GM12873 (cell line): ENCODE data around the gene MYCBPAP.

Source experiments
- CTCF ChIP-seq: IDR thresholded peaks from 2 replicates; pipeline ENCODE4 v1.5.1; 2012; ENCODE audit warnings: low read depth, mild to moderate bottlenecking, moderate library complexity, low read length, control low read depth; ENCODE audit not compliant: insufficient read depth; ENCODE audit errors: missing control alignments

Gene MYCBPAP

DNA sequence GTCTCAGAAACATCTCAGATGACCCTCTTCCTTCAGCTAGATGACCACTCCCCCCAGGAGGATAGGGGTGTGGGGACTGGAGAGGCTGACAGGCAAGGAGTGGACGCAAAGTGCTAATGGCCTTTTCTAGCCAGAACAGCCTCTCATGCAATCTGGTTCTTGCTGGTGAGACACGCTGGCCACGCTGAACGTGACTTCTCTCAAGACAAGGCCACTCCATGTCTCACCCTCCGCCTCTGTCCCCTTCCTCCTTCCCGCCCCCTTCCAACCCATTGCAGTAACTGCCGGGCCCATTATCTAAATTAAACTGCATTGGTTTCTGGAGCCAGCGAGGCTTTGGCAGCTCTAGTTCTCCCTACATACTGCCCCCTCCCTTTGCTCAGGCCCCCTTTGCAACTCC is 61.8 kb downstream of the MYCBPAP start:
- no peak for TF ChIP-seq CTCF

- no peak for TF ChIP-seq CTCF
Measured at GRCh38 chr17:50570528-50570927, 62.3 kb downstream of the MYCBPAP start.

DNA sequence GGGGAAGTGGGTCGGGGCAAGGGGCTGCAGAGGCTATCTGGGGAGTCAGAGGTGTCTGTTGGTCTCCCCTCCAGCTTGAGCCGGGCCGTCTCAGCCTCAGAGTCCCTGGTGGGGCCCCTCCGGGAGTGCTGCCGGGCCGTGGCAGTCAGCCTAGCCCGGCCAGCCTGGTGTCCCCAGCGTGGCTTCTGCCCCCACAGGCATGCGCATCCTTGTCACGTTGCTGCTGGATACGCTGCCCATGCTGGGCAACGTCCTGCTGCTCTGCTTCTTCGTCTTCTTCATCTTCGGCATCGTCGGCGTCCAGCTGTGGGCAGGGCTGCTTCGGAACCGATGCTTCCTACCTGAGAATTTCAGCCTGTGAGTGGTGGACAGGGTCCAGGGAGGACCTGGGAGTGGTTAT is 63.4 kb downstream of the MYCBPAP start:
- TF ChIP-seq CTCF = no peak

- no peak for TF ChIP-seq CTCF
Measured at GRCh38 chr17:50572541-50572940, 64.3 kb downstream of the MYCBPAP start.

GRCh38 chr17:50573866-50574611 is 65.8 kb downstream of the MYCBPAP start:
- TF ChIP-seq CTCF = no peak

DNA sequence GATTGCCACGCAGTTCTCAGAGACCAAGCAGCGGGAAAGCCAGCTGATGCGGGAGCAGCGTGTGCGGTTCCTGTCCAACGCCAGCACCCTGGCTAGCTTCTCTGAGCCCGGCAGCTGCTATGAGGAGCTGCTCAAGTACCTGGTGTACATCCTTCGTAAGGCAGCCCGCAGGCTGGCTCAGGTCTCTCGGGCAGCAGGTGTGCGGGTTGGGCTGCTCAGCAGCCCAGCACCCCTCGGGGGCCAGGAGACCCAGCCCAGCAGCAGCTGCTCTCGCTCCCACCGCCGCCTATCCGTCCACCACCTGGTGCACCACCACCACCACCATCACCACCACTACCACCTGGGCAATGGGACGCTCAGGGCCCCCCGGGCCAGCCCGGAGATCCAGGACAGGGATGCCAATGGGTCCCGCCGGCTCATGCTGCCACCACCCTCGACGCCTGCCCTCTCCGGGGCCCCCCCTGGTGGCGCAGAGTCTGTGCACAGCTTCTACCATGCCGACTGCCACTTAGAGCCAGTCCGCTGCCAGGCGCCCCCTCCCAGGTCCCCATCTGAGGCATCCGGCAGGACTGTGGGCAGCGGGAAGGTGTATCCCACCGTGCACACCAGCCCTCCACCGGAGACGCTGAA is 67.5 kb downstream of the MYCBPAP start:
- peak; percentile 16 for TF ChIP-seq CTCF

DNA sequence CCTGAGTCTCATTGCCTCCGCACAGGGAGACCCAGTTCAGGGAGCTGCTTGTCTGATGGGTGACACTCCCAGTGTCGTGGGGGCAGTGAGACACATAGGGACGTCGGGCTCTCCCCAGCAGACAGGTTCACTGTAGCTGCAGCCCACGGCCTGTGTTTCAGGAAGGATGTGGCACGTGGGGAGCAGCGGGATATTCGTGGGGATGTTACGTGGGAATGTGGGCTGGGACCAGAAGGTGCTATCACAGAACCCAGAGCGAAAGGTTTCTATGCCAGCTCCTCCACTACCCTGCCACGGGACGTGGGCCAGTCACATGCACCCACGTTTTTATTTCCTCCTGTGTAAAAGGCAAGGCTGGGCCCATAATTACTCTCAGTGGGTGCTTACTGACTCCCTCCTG is 68.6 kb downstream of the MYCBPAP start:
- no peak for TF ChIP-seq CTCF
